HG02840 (cell line): ENCODE data around the gene HOXD9.

Source experiments
- ATAC-seq: cut with Tn5 transposase; IDR thresholded peaks from one replicate; pipeline ENCODE4 v1.9.1; 2021; ENCODE audit warnings: mild to moderate bottlenecking, moderate library complexity, moderate number of reproducible peaks; ENCODE audit not compliant: unreplicated experiment, low FRiP score

HOXD9 gene

DNA sequence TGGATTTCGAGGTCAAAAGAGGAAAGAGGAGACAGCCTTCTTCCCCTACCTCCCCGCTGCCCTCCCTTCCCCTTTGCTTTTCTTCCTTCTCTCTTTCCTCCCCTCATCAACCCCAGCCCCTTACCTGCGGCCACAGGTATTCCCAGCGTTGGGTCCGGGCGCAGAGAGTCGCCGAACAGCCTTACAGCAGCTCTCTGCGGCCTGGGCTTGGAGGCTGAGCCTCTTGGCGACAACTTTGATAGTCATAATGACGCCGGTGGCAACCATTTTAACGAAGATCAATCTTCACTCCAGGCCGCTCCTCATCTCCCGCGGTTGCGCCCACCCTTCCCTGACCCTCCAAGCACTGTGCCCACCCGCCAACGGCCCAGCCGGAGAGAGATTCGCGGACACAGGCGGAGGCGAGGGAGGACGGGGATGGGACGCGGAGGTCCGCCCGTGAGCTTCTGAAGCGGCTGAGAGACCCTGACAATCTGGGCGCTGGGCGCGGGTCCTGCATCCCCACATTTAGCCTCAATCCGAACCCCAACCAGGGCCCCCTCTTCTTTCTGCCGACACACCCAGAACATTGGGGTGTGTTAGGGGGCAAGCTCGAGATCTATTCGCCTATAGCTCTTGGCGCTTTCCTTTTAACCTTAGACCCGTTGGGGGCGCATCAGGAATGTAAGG is 37.3 kb upstream of the HOXD9 start:
- no peak for ATAC-seq

DNA sequence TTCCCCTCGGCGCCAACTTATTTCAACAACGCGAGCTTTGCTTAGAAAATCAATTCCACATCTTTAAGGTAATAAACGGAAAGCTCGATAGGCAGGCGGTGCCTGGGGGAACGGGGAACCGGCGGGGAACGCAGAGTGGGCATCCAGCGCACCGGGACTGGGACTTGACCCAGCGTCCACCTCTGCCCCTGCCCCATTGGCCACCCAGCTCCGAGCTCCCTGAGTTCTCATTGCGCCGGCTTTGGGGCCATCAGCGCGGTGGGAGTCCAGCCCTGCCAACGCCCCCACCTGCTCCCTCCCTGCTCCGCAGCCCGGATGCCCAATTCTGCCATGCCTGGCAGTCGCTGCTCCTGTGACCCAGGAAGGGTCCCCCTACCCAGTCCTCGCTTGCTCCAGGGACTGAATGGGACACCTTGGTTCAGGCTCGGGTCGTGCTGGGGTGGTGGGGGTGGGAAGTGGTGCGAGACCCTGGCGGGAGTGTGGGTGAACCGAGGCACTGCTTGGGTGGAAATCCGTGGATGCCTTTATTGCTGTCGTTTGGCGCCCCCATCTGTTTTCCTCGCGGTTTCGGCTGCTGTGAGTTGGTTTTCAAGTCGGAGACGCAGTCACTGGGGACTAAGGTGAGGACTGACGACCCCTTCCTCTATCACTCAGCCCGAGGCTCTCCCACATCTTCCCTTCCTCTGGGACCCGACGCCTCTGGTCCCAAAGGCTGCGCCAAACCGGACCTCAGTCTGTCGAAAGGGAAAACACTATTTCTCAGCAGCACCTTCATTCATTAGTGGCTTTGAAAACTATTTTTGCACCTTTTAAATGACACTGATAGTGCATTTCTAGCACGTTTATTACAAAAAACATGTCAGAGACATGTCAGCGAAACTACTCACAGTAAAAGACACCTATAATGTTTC is 36.4 kb upstream of the HOXD9 start:
- ATAC-seq, result no peak

DNA sequence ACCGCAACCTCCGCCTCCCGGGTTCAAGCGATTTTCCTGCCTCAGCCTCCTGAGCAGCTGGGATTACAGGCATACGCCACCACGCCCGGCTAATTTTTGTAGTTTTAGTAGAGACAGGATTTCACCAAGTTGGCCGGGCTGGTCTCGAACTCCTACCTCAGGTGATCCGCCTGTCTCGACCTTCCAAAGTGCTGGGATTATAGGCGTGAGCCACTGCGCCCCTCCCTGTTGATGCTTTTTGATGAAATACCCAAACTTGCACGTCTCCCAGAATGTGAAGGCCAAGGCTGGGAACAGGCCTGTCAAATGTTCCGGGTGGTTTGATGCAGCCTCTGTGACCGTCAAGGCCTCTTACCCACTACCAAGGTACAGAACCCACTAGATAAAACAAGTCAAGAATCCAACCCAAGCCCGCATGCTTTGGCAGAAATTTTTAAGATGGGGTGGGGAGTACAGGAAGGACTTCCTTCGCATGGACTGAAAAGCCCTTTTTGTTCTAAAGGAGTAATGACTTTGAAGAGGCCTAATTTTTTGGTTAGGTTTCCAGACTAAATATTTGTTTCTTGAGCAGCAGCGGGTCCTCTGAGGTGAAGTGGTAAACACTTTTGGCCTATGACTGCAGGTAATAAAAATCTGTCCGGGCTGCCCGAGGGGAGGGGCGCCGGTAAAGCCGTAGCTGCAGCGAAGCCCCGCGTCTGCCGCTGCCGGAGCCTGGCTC is 35.0 kb upstream of the HOXD9 start:
- ATAC-seq, result no peak

DNA sequence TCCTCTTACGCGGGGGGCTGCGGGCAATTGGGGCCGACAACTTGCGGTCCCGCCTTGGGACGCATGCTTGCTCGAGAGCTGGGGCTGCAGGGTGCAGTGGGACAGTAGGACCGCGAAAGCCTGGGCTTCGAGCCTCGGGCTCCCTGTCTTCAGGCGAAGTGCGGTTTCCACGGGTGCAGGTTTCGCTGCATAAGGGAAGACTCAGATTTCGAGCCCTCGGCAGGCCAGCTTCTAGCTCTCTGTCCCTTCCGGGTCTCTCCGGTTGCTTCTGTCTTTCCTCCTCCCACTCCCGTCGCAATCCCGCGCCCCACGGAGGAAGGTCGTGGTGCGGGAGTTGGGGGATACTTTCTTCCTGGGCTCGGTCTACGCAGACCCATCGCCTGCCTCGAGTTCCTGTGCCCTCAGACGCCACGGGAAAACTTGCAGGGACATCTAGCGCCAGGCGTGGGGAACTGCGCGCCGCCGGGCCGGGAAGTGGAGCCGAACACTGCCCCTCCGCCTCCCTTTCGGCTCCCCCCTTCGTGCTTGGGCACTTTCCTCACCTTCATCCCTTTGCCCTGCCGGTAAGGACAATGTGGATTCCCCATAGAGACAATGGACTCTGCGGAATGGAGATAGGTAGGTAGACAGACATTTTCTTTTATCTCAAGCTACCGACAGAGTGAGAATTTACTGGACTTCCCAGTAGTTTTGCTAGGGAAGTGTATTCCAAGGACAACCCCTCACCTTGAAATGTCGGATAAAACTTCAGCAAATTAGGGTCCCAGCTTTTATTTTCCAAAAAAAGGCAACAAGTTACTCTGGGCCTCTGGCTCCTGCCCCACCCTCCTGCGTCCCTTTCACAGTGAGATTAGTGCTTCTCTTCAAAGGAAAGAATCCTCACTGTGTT is 34.2 kb upstream of the HOXD9 start:
- no peak for ATAC-seq

DNA sequence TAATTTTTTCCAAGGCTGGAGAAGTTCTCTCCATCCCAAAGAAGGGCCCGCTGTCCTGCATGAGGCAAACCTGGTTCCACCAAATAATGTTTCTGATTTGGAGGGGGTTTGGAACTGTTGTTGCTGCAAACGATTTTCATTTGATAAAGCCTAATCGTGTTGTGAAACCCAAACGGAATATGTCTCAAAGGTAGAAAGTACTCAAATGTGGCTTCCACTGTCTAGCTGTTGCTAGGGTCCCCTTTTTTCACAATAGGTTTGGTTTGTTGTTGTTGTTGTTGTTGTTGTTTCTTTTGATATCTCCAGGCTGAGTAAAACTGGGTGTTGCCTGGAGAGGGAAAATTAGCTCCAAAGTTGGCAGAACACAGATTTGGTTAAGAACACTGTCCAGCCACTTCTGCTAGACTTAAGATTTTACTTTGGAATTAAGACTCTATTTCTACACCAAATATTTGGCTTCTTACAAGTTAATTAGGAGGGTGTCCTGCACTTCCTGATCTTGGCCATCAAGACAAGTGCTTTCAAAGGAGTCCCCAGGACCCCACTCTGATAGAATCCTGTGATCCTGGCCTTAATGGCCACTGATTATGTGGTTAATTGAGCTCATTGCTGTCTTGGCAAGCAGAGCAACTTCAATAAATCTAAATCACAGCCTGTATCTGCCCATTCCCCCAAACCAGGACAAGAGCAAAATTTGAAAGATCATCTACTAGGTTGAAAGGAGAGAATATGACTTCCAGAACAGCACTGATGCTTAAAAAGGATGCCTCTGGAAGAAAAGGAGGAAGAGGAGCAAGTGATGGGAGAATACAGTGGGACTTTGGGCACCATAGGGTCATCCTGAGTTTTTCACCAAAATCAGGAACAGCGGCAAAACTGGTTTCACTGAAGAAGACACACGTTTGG is 33.3 kb upstream of the HOXD9 start:
- no peak for ATAC-seq

DNA sequence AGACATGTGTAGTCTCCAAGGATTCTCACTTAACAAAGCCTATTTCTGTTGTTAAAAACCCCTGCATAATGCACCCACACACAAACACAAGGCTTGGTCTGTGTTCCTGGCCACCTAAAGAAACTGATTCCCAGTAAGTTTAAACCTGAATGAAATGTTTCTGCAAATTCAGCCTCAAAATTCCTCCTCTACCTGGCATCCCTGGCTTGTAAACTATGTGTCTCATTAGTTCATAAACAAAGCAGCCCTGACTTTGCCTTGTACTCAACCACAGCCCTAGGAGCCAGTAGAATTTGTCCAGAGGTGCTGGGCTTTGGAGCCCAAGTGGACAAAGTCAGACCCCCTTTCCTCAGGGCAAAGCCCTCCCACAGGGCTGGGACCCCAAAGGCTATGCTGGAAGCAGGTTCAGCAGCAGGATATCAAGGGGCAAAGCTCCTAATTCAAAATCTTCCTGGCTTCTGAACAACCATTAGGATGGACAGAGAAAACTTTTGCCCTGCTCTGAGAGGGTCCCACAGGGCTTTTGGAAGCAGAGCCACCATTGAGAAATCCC is 32.6 kb upstream of the HOXD9 start:
- ATAC-seq, result no peak

DNA sequence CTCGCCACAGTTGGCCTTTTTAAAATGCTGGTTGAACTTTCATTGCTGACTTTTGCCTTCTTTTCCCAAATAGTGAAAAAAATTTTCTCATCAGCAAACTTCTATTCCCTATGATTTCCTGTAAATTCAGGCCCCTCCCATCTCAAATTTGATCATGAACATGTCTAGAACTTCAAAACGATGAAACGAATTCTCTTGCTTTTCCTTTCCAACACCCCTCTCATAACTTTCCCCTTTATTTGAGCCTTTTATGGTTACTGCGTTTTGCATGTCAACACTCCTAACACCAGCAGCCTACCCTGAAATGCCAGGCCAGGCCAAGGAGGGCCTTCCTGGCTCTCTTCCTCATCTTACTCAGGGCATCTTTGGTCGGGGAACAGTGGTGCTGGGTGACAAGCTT is 31.7 kb upstream of the HOXD9 start:
- no peak for ATAC-seq

DNA sequence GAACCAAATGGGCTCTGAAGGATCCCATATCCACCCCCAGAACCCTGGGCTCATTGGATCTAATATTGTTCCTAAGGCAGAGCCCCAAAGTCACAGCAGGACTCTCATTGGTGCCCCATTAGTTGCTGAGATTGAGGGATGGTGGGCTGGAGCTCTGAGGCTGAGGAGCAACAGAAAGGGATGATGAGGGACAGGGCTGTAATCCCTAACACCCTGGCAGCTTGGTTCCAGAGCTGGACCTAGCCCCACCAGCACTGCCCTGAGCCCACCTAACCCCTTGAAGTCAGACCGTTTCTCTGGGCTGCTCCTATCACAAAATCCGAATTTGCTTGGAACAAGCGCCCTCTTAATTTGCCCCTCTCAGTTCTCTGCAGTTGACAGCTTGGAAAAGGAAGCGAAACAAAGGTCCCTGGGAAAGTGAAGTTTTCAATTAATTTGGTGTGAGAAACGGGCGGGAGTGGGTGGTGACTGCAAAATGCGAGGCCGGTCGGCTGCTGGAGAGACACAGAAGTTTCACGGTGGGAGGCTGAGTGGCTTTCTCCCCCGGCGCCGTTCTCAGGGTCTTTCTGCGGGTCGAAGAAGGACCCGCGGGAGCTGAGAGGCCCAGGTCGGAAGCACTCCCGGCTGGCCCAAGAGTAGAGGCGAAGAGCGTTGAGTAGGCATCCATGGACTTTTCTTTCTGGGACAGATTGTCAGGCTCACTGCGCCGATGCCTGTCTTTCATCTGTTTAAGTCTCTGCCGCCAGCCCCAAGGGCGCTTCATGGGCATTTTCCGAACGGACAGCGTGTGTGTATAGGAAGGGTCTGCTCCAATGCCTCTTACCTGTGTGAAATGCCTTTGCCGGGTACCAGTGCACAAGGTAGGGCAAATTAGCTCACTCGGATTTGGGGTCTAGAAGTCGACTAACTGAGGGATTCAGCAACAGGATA is 30.9 kb upstream of the HOXD9 start:
- no peak for ATAC-seq

DNA sequence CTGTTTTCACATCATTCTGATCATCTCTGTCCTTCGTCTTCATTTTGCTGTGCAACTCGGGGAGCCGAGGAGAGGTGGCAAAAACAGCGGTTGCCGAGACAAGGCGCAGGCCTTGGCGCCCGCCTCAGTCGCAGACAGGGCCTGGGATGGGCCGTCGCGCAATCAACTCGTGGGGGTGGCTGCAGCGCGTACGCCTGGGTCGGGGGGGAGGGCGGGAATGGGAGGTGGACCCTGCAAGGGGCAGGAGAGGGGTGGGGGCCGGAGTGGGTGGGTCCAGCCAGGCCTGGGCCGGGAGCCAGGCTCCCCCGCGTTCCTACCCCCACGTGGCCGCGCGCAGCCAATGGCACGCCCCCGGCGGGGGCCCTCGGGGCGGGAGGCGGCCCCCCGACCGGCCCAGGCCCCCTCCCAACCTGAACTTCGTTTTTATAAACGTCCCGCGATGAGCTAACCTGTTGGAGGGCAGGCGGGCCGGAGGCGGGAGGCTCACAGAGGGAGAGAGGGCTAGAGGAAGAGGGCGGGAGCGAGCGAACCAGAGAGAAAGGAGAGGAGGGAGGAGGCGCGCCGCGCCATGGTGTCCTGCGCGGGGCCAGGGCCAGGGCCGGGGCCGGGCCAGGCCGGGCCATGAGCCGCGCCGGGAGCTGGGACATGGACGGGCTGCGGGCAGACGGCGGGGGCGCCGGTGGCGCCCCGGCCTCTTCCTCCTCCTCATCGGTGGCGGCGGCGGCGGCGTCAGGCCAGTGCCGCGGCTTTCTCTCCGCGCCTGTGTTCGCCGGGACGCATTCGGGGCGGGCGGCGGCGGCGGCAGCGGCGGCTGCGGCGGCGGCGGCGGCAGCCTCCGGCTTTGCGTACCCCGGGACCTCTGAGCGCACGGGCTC is 30.0 kb upstream of the HOXD9 start, which contains the start of gene HOXD13:
HOXD13 (plus strand) TSS at position 452 of the 875 bp plus-strand sequence; CDS start at position 622, 170 bp downstream.
- no peak for ATAC-seq

DNA sequence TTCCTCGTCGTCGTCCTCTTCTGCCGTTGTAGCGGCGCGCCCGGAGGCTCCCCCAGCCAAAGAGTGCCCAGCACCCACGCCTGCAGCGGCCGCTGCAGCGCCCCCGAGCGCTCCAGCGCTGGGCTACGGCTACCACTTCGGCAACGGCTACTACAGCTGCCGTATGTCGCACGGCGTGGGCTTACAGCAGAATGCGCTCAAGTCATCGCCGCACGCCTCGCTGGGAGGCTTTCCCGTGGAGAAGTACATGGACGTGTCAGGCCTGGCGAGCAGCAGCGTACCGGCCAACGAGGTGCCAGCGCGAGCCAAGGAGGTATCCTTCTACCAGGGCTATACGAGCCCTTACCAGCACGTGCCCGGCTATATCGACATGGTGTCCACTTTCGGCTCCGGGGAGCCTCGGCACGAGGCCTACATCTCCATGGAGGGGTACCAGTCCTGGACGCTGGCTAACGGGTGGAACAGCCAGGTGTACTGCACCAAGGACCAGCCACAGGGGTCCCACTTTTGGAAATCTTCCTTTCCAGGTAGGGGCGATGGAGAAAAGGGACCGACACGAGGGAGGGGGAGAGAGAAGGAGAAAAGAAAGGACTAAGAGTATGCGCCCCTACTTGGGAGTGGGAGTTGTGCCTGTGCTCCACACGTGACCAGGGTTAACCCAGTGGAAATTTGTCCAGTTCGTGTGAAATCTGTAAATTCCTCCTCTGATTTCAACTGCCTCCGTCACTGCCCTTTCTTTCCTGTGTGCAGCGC is 29.2 kb upstream of the HOXD9 start:
- no peak for ATAC-seq

DNA sequence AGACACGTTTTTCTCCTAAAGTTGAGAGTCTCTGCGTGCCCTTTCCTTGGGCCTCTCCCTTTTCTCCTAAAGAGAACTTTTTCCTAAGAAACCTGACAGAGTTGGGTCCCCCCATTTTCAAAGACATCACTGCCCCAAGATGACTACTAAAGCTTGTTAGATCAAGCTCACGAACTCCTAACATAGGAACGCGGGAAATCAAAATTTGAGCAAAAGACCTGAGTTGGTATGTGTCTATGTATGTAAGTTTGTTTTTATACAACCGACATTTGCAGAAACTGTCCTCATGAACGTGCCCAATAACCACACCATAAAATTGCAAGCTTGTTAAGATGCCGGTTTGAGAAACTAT is 28.6 kb upstream of the HOXD9 start:
- no peak for ATAC-seq

DNA sequence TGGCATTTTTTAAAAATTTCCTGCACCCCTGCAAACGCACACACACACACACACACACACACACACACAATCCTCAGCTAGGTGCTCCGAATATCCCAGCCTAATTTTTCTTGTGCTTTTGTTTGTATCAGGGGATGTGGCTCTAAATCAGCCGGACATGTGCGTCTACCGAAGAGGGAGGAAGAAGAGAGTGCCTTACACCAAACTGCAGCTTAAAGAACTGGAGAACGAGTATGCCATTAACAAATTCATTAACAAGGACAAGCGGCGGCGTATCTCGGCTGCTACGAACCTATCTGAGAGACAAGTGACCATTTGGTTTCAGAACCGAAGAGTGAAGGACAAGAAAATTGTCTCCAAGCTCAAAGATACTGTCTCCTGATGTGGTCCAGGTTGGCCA is 28.2 kb upstream of the HOXD9 start:
- no peak for ATAC-seq

DNA sequence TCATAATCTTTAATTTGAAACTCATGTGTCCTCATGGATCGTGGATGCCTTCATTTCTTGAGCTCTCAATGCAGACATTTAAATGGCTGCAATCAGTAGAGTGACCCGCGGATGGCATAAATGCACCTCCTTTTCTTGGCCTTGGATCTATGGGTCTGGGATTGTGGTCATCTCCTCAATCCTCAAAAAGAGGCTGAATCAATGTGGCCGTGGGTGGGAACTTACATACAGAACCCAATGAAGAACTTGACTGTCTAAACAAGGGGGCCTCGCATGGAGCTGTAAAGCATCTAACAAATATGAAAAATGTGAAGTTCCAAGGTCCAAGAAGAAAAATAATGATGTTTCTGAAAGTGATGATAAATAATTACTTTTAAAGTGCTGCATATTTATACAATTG is 27.1 kb upstream of the HOXD9 start:
- ATAC-seq, result no peak

DNA sequence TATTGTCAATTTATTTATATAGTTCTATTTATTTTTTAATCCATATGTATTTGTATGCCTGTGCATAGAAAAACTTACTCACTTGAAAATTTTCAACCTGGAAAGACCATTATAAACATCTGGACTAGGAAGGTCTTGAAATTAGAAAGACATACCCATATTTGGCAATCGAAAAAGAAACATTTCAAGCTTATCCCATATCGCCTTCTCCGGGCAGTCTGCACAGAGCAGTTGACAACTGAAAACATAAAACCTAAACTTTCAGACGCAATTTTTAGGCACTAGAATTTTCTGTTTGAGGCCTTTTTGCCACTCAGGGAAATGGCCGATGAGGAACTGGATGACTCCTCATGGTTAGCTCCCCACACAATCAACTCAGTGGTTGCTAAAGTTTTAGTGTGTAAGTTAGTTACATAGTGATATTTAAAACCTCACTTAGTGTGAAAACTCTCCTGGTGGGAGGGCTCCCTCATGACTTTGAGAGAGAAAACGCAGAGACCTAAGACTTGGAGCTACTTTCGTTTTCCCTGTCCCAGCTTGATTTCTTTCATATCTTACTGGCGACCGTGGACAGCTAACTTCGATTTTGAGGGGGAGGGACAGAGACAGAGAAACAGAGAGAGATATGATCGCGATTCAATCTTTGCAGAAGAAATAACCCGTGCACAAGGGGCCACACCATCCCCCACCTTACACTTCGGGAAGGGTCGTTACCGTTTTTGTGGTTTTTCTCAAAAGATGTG is 26.1 kb upstream of the HOXD9 start:
- no peak for ATAC-seq

DNA sequence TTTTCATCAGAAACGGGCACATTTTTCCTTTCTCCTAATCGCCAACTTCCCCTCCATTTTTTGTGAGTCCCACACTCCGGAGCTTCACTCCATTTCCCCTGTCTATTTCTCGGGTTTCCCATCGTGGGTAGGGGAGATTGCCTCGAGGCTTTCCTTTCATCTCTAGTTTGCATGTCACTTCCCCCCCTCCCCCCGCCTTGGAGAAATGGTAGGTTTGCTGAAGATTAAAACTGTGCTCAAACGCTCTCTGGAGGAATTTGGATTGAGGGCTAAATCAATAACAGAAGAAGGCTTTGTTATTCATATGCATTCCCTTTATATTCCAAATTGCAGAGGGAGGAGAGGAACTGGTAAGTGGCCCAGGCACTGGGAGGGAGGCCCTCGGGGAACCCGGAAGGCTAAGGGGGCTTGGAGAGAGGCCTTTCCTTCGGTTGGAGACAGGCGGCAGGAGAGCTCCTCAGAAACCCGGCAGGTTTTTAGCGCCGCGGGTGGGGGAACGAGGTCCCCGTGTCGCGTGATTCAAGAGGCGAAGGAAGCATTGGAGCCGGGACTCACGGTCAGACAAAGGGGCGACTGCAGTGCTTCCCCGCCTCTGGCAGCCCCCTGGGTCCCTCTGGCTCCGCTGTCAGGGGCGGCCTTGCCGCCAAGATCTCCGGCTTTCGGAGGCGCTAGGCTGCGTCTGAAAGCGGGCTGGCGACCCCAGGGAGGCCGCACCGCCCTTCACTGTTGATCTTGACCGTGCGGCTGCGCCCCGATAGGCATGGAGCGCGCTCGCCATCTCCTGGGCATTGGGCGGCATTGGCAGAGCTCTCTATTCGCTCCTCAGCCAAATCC is 25.3 kb upstream of the HOXD9 start:
- ATAC-seq, result no peak
